Skin epidermis (tissue), 12 donors: ENCODE results near the gene KIF22.
"Not testable (repeated sequence)": the region's sequence is repeated elsewhere in the genome, so short reads cannot be mapped to it uniquely, and the experiment has no call there.

Experiments
- H3K27ac ChIP-seq, 21 experiments: fragments of 200-600 bp; sonication (generic) in 11 of 21; one replicate each; pipeline ENCODE4 v1.5.0; 2020; ENCODE audit warnings: mild to moderate bottlenecking in 3 of 21, inconsistent platforms in 2 of 21, moderate library complexity in 2 of 21
- H3K4me3 ChIP-seq, 7 experiments: fragments of 200-600 bp; sonication (generic) in 2 of 7; one replicate each; pipeline ENCODE4 v1.5.0; 2020; ENCODE audit warnings: inconsistent platforms in 2 of 7, mild to moderate bottlenecking in 2 of 7, moderate library complexity in 1 of 7

The KIF22 gene

GRCh38 chr16:29791845-29792807 is 1.6 kb downstream of the KIF22 start:
- Histone ChIP-seq H3K4me3 (peak overlapping the region in 6 of 7 experiments; percentile 71 to 89 (median 84)), H3K27ac (peak overlapping the region in 2 of 21 experiments; percentile 95 to 99)

GRCh38 chr16:29793153-29793552 is 2.6 kb downstream of the KIF22 start:
- H3K27ac ChIP-seq, result peak overlapping the region in 1 of 21 experiments; percentile 95
- not testable (repeated sequence) for H3K4me3 ChIP-seq

GRCh38 chr16:29794231-29794710 is 3.7 kb downstream of the KIF22 start:
- Histone ChIP-seq H3K4me3 (no peak overlapping the region), H3K27ac (no peak overlapping the region)

- peak overlapping the region in 4 of 21 experiments; percentile 9 to 44 (median 28) for H3K27ac ChIP-seq
Observed at GRCh38 chr16:29802416-29802935, 11.9 kb downstream of the KIF22 start.

GRCh38 chr16:29804020-29804419 is 13.5 kb downstream of the KIF22 start:
- Histone ChIP-seq H3K4me3 (no peak overlapping the region), H3K27ac (peak overlapping the region in 18 of 21 experiments; percentile 17 to 100 (median 96))

More at GRCh38 chr16:29802416-29802935, 11.9 kb downstream of the KIF22 start:
- H3K4me3 ChIP-seq, result no peak overlapping the region

- Histone ChIP-seq H3K4me3 (peak overlapping the region; percentile 47 to 88 (median 65)), H3K27ac (peak overlapping the region; percentile 49 to 100 (median 97))
Observed at GRCh38 chr16:29804455-29805231, 14.1 kb downstream of the KIF22 start.

- peak overlapping the region; percentile 49 to 100 (median 97) for H3K27ac ChIP-seq
- peak overlapping the region; percentile 47 to 88 (median 65) for H3K4me3 ChIP-seq
Observed at GRCh38 chr16:29805232-29806098, 14.9 kb downstream of the KIF22 start.

GRCh38 chr16:29806099-29806579 is 15.6 kb downstream of the KIF22 start, which contains the start of gene MAZ:
MAZ (plus strand) TSS chr16:29806529; CDS start chr16:29806702, 173 bp downstream.
- H3K4me3 ChIP-seq, result peak within 1 kb of the TSS; percentile 47 to 88 (median 65)
- H3K27ac ChIP-seq, result peak within 1 kb of the TSS; percentile 72 to 100 (median 97)

GRCh38 chr16:29806641-29807425 is 16.3 kb downstream of the KIF22 start:
- peak overlapping the region; percentile 72 to 98 (median 91) for H3K27ac ChIP-seq
- H3K4me3 ChIP-seq, result peak overlapping the region; percentile 41 to 60 (median 54)

GRCh38 chr16:29807426-29808218 is 17.1 kb downstream of the KIF22 start:
- Histone ChIP-seq H3K4me3 (peak overlapping the region; percentile 36 to 60 (median 54)), H3K27ac (peak overlapping the region; percentile 72 to 98 (median 91))

- Histone ChIP-seq H3K27ac (peak overlapping the region in 20 of 21 experiments; percentile 77 to 98 (median 91)), H3K4me3 (peak overlapping the region; percentile 36 to 60 (median 54))
Observed at GRCh38 chr16:29808219-29808900, 17.8 kb downstream of the KIF22 start.

GRCh38 chr16:29809031-29809747 is 18.6 kb downstream of the KIF22 start:
- Histone ChIP-seq H3K4me3 (peak overlapping the region in 2 of 7 experiments; percentile 53 to 60), H3K27ac (peak overlapping the region in 17 of 21 experiments; percentile 80 to 98 (median 91))

GRCh38 chr16:29809850-29810698 is 19.5 kb downstream of the KIF22 start:
- peak overlapping the region in 17 of 21 experiments; percentile 6 to 98 (median 88) for H3K27ac ChIP-seq
- H3K4me3 ChIP-seq, result peak overlapping the region in 1 of 7 experiments; percentile 60

GRCh38 chr16:29810699-29811169 is 20.2 kb downstream of the KIF22 start:
- H3K4me3 ChIP-seq, result peak overlapping the region in 6 of 7 experiments; percentile 36 to 53 (median 44)
- H3K27ac ChIP-seq, result peak overlapping the region in 18 of 21 experiments; percentile 6 to 98 (median 82)
